Stimulated activated CD8-positive, alpha-beta memory T cell treated with anti-CD3 and anti-CD28 coated beads, Interleukin-15, amount 100 ng/mL, for 4 hours (primary cell): ENCODE results near the gene DYNLT2B.
"Not testable (repeated sequence)": the region's sequence is repeated elsewhere in the genome, so short reads cannot be mapped to it uniquely, and the experiment has no call there.

Source experiments
- DNase-seq, 2 donors: peaks; one replicate each; pipeline ENCODE4 v3.0.0-alpha.2; 2020; ENCODE audit warnings: low read depth in 2 of 2

DYNLT2B gene

DNA sequence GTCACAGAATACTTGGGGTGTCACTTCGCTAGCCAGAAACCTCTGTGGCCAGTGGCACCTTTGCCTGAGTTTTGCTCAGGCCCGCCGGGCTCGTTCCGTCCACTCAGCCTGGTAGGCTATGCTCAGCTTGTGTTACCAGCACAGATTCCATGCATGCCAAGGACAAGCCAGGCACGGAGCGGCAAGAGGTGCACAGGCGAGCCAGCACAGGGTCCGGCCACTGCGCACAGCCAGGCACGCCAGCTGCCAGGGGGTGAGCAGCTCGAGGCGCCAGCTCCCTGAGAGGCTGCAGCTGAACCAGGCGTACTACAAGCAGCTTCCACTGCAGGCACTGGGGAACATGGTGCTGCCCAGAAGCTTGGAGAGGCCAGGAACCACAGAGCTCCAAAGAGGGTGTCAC, 45.2 kb downstream of the DYNLT2B start:
- DNase-seq = no peak

DNA sequence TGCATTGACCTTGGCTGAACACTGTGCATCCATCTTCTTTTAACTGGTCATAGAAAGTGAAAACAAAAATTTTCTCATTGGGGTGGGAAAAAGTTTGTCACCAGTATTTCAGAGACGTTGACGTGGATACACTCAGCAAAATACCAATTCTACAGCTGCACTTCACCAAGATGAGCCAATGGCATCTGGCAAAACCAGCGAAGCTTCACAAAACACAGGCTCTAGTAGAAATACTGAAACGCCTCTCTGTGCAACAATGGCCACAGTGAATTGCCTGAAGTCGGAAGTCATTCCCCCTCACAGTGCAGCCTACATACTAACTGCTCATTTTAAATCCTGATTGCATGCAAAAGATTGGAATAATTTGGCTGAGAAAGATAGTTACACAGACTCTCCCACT, 47.5 kb downstream of the DYNLT2B start:
- no peak for DNase-seq

DNA sequence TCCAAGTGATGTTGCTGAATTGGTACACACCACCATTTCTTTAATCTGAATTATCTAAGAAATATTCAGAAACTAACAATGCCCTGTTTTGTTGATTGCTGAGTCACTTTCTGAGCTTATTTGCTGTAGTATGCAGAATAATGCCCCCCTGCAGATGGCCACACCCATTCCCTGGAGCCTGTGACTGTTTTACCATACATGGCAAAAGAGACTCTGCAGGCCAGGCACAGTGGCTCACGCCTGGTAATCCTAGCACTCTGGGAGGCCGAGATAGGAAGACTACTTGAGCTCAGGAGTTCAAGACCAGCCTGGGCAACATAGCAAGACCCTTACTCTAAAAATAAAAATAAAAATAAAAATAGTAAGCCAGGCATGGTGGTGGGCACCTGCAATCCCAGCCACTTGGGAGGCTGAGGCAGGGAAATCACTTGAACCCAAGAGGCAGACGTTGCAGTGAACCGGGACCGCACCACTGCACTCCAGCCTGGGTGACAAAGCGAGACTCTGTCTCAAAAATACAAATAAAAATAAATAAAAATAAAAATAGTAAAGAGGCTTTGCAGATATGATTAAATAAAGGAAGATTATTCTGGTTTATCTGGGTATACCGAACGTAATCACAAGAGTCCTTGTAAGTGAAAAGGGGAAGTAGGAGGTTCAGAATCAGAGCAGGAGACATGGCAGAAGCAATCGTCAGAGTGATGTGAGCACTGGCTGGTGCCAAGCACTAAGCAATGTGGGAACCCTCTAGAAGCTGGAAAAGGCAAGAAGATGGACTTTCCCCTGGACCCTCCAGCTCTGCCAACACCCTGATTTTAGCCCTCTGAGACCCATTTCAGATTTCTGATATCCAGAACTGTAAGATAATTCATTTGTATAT, 49.5 kb downstream of the DYNLT2B start:
- DNase-seq = no peak

DNA sequence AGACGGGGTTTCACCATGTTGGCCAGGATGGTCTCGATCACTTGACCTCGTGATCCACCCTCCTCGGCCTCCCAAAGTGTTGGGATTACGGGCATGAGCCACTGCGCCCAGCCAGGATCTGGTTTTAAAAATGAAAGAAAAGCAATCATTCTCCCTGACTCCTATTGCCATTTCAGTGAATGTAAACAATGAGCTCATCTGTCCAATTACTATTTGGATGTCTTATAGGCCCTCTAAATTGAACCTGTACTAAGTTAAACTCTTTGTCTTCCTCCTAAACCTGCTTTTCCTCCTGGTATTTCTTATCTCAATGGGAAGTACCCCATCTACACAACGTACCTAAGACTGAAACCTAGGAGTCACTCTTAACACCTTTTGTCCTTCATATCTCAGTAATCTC, 54.2 kb downstream of the DYNLT2B start:
- DNase-seq = no peak

DNA sequence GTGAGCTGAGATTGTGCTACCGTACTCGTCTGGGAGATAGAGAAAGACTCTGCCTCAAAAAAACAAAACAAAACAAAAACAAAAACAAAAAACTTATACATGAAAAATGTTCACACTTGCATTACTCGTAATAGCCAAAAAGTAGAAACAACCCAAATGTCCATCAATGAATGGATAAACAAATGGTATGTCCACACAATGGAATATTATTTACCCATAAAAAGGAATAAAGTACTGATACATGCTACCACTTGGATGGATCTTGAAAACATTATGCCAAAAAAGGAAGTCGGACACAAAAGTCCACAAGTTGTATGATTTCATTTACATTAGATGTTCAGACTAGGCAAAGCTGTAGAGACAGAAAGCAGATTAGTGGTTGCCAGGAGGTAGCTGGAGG, 57.3 kb downstream of the DYNLT2B start:
- no peak for DNase-seq

DNA sequence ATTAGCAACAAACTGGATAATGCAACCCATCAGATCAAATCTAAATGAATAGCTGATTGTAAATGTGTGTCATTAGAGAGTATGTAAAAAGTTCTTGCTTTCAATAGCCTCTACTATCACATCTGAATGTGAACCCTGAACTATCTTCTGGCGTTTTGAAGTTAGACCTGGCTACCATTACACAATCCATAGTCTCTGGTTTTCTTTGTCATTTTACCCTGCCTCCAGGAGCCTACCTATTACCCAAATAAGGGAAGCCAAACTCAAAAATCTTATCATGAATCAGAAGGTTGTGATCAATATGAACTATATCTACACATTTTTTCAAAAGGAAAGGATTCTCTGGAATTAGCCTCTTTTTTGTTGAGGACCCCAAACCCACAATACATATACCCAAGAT, 62.3 kb downstream of the DYNLT2B start:
- DNase-seq = no peak

DNA sequence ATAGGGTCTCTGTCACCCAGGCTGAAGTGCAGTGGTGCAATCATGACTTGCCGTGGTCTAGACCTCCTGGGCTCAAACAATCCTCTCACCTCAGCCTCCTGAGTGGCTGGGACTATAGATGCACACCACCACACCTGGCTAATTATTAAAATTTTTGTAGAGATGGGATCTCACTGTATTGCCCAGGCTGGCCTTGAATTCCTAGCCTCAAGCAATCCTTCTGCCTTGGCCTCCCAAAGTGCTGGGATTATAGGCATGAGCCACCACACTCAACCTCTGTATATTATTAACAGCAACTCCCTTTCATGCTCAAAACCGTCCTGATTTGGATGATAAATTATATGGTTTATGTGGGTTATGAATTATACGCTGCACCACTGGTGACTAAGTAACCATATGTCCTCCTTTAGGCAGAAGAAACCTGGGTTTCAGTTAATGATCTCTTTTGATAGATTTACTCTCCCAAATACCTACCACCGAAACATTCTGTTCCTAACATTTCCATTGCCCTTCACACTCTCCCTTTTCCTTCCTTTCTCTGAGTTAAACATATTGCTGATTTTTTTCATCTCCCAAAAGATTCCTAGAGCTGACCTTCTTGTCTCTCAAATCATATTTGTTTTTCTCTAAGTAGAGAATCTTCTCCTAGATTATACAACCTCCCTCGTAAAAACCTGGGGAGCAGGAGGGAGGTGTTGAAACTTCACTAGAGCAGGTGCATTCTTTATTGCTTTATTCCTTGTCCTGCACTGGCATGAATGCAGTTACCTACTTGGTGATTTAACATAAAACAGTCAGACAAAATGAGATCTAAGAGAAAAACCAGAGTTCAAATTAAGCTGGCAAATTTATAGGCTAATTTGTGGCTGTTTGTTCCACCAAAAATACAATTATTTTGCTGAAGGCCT, 63.4 kb downstream of the DYNLT2B start:
- no peak for DNase-seq

DNA sequence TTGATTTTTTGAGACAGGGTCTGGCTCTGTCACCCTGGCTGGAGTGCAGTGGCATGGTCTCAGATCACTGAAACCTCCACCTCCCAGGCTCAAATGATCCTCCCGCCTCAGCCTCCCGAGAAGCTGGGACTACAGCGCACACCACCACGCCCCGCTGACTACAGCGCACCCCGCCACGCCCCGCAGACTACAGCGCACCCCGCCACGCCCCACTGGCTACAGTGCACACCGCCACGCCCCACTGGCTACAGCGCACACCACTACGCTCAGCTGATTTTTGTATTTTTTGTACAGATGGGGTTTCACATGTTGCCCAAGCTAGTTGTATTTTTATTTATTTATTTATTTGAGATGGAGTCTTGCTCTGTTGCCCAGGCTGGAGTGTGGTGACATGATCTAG, 66.1 kb downstream of the DYNLT2B start:
- DNase-seq = no peak

DNA sequence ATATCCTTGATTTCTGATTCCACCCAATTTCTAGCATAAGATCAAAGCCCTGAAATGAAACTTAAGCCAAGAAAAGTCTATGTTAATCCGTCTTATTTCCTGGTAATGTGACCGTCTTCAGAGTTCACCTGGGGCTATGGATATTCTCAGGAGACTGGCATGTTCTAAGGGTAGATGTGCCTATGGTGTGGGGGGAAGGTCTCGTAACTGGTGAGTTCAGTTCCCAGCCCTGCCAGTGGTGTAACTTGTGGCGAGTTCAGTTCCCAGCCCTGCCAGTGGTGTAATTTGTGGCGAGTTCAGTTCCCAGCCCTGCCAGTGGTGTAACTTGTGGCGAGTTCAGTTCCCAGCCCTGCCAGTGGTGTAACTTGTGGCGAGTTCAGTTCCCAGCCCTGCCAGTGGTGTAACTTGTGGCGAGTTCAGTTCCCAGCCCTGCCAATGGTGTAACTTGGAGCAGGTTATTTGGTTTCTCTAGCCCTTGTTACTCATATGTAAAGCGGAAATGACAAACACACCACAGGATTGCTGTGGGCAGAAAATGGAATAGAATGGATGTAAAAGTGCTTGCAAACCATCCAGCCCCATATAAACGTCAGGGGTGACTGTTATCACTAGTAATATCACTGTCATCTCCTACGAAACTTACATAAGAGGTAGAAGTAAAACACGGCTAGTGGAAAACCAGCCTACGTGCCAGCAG, 71.3 kb downstream of the DYNLT2B start:
- no peak for DNase-seq

DNA sequence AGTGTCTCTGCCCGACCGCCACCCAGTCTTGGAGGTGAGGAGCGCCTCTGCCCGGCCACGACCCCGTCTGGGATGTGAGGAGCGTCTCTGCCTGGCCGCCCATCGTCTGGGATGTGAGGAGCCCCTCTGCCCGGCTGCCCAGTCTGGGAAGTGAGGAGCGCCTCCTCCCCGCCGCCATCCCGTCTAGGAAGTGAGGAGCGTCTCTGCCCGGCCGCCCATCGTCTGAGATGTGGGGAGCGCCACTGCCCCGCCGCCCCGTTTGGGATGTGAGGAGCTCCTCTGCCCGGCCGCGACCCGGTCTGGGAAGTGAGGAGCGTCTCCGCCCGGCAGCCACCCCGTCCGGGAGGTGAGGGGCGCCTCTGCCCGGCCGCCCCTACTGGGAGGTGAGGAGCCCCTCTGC, 73.9 kb downstream of the DYNLT2B start:
- DNase-seq = not testable (repeated sequence)

DNA sequence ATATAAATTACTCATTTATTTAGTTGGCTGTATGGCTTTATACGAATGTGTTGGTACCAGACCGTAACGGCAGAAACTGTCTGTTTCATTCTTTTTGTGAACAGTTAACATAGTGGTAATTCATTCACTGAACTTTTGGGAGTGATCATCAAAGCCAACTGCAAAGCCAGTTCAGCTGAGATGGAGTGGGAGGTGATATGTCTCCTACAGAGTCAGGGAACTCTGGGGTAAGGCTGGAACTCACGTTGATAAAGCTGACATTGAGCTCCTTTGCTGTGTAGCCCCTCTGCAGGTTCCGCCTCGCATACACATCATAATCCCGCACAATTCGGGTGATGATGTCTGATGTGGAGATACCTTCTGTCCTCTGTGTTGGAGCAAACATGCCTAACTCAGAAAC, 76.3 kb downstream of the DYNLT2B start:
- DNase-seq = no peak
